Gastrocnemius medialis (tissue), 4 donors: ENCODE results near the gene FAM114A1.

Experiments
- CTCF ChIP-seq, 5 experiments: fragments of 450-650 bp in 3 of 5; fragments of 200-600 bp in 2 of 5; sonication (generic) in 2 of 5; IDR thresholded peaks in 4 of 5; conservative IDR thresholded peaks in 1 of 5; 1 replicate in 4 of 5; 2 replicates in 1 of 5; pipeline ENCODE4 v1.5.1; 2016 to 2019; ENCODE audit warnings: antibody characterized with exemption in 5 of 5, mild to moderate bottlenecking in 3 of 5, moderate library complexity in 3 of 5
- POLR2A ChIP-seq, 2 donors: fragments of 450-650 bp; IDR thresholded peaks; one replicate each; pipeline ENCODE4 v1.6.1; 2017; ENCODE audit warnings: antibody characterized with exemption in 2 of 2, mild to moderate bottlenecking in 2 of 2, moderate library complexity in 2 of 2

DNA sequence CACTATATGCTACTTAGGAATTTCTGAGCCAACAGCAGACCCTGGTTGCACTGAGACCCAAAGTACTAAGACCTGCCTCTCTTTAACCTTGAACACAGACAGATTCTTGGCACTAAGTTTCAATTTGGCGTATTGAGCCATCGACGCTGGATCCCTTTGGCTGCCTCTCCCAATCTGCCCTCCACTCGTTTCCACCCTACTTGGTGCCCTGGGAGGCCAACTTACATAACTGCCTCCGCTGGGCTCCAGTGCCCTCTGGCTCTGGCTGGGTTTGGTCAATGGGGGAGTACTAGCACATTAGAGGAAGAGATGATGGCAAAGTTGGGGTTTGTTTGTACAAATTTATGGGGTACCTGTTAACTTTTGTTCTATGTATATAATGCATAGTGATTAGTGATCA lies 101.1 kb downstream of the FAM114A1 start:
- TF ChIP-seq CTCF (IDR thresholded peaks at IDR 0.05 in 4 of 5, conservative IDR thresholded peaks at IDR 0.05 in 1 of 5) (no peak), POLR2A (IDR thresholded peaks at IDR 0.05) (no peak)
